ENCODE measurements around the gene PRR14L.
"Not testable (repeated sequence)": the region's sequence is repeated elsewhere in the genome, so short reads cannot be mapped to it uniquely, and the experiment has no call there.

Gene PRR14L

GRCh38 chr22:31739795-31740201 is 10.1 kb downstream of the PRR14L start:
- no peak for DNase-seq

- no peak for DNase-seq
Measured at GRCh38 chr22:31738566-31738965, 11.4 kb downstream of the PRR14L start.

GRCh38 chr22:31737932-31738331 is 12.0 kb downstream of the PRR14L start:
- no peak for DNase-seq

DNA sequence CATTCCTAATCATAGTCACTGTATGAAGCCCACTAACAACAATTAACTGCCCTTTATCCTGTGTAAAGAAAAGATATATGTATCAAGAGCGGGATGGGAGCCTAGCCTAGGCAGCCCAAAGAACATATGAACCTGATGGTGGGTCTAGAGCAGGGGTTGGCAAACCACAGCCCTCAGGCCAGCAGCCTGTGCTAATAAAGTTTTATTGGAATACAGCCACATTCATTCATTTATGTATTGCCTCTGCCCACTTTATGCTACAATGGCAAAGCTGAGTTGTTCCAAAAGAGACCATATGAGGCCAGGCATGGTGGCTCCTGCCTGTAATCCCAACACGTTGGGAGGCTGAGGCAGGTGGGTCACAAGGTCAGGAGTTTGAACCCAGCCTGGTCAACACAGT is 13.5 kb downstream of the PRR14L start:
- no peak for DNase-seq

GRCh38 chr22:31734512-31734911 is 15.4 kb downstream of the PRR14L start:
- DNase-seq: no peak

DNA sequence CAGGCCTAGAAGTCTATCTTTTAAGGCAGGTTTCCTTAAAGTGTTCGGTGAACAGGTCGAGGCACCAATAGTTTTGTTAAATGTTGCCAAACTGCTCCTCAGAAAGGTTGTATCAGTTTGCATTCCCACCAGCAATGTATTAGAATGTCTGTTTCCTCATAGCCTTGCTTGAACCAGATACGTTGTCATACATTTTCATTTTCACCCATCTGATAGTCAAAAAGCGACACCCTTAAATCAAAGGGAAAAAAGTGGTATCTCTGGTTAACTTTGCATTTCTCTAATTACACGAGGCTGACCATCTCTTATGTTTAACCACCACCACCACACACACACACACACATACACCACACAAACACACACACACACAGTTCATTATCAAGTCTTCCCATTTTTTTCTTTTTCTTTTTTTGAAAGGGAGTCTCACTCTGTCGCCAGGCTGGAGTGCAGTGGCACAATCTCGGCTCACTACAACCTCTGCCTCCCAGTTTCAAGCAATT is 16.3 kb downstream of the PRR14L start:
- no peak for DNase-seq

GRCh38 chr22:31732089-31732829 is 17.7 kb downstream of the PRR14L start:
- no peak for DNase-seq

- DNase-seq: no peak
Measured at GRCh38 chr22:31730344-31730711, 19.6 kb downstream of the PRR14L start.

GRCh38 chr22:31728857-31729256 is 21.1 kb downstream of the PRR14L start:
- DNase-seq: no peak

DNA sequence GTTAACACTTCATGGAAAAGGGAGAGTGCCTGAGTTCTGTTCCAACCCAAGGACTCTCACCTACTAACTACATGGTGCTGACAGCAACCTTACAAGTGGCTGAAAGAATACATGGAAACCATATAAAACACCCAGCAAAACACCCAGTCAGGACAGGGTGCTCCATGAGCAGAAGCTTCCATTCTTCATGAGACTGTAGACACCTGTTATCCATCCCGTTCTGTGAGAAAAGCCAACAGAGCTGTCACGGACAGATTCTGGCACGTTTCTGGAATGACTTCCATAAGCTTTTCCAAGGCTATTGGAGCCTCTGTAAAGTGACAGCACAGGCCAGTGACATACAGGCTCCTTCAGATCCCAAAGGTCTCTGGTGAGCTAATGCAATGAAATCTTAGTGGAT is 23.2 kb downstream of the PRR14L start:
- no peak for DNase-seq

GRCh38 chr22:31723723-31724122 is 26.2 kb downstream of the PRR14L start:
- no peak for DNase-seq

GRCh38 chr22:31719850-31720471 is 30.0 kb downstream of the PRR14L start:
- no peak for DNase-seq

- no peak for DNase-seq
Measured at GRCh38 chr22:31715147-31715778, 34.7 kb downstream of the PRR14L start.

- not testable (repeated sequence) for DNase-seq
Measured at GRCh38 chr22:31711226-31711625, 38.7 kb downstream of the PRR14L start.

DNA sequence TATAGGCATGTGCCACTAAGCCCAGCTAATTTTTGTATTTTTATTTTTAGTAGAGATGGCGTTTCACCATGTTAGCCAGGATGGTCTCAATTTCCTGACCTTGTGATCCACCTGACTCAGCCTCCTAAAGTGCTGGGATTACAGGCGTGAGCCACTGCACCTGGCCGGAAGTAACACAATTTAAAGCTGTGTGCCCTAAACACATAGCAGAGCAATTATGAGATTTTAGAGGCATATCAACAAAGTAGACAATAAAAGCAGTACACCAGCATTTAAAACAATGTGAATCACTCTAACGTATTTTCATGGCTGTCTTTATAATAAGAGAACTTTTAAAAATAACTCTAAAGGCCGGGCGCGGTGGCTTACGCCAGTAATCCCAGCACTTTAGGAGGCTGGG is 42.4 kb downstream of the PRR14L start:
- DNase-seq: no peak

DNA sequence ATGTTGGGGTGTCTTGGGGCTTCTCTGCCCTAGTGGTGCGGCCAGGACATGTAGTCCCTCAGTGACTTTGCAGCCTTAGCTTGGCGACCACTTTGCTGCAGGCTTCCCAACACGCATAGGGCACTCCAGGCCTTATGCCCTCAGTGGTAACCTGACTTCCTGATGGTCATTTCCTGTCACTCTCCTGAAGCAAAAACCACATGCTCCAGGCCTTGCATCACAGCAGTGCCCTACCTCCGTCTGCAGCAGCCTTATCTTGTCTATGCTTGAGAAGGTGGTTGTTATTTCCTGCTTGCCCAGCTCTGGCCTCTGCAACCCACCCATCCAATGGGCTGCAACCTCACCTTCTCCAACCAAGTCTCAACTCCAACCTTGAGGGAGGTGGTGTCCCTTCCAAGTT is 54.5 kb downstream of the PRR14L start:
- no peak for DNase-seq

DNA sequence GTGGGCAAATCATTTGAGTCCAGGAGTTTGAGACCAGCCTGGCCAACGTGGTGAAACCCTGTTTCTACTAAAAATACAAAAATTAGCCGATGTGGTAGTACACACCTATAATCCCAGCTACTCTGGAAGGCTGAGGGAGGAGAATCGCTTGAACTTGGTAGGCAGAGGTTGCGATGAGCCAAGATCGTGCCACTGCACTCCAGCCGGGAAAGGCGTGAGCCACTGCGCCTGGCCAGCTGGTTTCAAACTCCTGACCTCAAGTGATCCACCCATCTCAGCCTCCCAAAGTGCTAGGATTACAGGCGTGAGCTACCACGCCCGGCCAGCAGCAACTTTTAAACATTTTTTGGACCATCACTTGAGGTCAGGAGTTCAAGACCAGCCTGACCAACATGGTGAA is 55.9 kb downstream of the PRR14L start:
- not testable (repeated sequence) for DNase-seq

- no peak for DNase-seq
Measured at GRCh38 chr22:31692186-31692886, 57.6 kb downstream of the PRR14L start.

- no peak for DNase-seq
Measured at GRCh38 chr22:31691408-31691807, 58.5 kb downstream of the PRR14L start.

- DNase-seq: no peak
Measured at GRCh38 chr22:31683181-31684105, 66.5 kb downstream of the PRR14L start.

DNA sequence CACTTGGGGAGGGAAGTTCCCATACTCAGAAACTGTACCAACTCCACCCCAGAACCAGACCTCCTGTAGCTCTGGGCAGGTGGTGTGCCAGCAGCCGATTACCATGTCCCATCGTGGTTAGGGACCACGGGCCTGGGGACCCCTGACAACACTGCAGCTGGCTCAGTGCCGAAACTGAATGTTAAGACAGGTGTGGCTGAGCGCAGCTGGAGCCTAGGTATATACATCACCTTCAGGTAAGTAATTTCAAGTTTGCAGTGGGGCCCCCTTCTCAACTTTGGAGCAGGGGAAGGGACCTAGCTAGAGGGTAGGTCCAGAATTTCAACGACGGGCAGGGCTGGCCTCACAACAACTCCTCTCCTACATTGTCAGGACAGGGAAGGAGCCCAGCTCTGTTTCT is 67.2 kb downstream of the PRR14L start:
- no peak for DNase-seq
